Subcutaneous adipose tissue (tissue), 4 donors: ENCODE measurements around the gene POLR1D. TPM values are rescaled to one million over a fixed set of nuclear protein-coding genes. Genes with fewer than 3 reads are reported as not detected.

ENCODE experiments used
- CTCF ChIP-seq: fragments of 450-650 bp; IDR thresholded peaks from one replicate; pipeline ENCODE4 v1.5.1; 2016; ENCODE audit warnings: low read depth, mild to moderate bottlenecking, control low read depth, antibody characterized with exemption, moderate library complexity
- total RNA-seq, 4 donors: library from RNA; depleted of rRNA; stranded (reverse); fragments of >200 nt; gene quantifications; one replicate each; pipeline ENCODE4 v1.1.0, GENCODE V29; 2016

POLR1D gene
- total RNA-seq, 4 donors from 2014 or later, result 78.0 to 105 (median 92.1) TPM

- no peak for TF ChIP-seq CTCF
Measured at GRCh38 chr13:27638521-27638920, 16.8 kb downstream of the POLR1D start.

GRCh38 chr13:27639186-27639585 is 17.5 kb downstream of the POLR1D start:
- no peak for TF ChIP-seq CTCF

GRCh38 chr13:27641711-27642502 is 20.2 kb downstream of the POLR1D start:
- TF ChIP-seq CTCF, result no peak

- TF ChIP-seq CTCF, result no peak
Measured at GRCh38 chr13:27643334-27644132, 21.8 kb downstream of the POLR1D start.

GRCh38 chr13:27644302-27644701 is 22.6 kb downstream of the POLR1D start:
- TF ChIP-seq CTCF, result no peak

GRCh38 chr13:27650312-27650711 is 28.6 kb downstream of the POLR1D start:
- no peak for TF ChIP-seq CTCF

- TF ChIP-seq CTCF, result no peak
Measured at GRCh38 chr13:27654059-27654458, 32.4 kb downstream of the POLR1D start.
